Gastrocnemius medialis (tissue), 4 donors: Measurements from ENCODE around the gene PTPRN2. TPM values are rescaled to one million over a fixed set of nuclear protein-coding genes. Genes with fewer than 3 reads are reported as not detected.

Source experiments
- ATAC-seq, 2 donors: fragments of 150-250 bp; one replicate each; pipeline ENCODE4 v1.9.1; 2016
- DNase-seq, 2 donors: peaks; one replicate each; pipeline ENCODE4 v3.0.0-alpha.2; 2019
- H3K27ac ChIP-seq, 4 donors: fragments of 200-600 bp; sonication (generic); 1 replicate in 1 of 4; 2 replicates in 3 of 4; pipeline ENCODE4 v1.5.1; 2016 to 2018; ENCODE audit warnings: mild to moderate bottlenecking in 2 of 4, moderate library complexity in 1 of 4
- H3K27me3 ChIP-seq, 3 donors: fragments of 200-600 bp; sonication (generic) in 2 of 3; 1 replicate in 1 of 3; 2 replicates in 2 of 3; pipeline versions ENCODE4 v1.5.1 to v1.6.0; 2016 to 2019; ENCODE audit warnings: mild to moderate bottlenecking in 1 of 3, moderate library complexity in 1 of 3
- H3K36me3 ChIP-seq, 2 donors: fragments of 200-600 bp; sonication (generic) in 1 of 2; one replicate each; pipeline ENCODE4 v1.5.1; 2017 to 2018
- H3K4me1 ChIP-seq, 2 donors: fragments of 200-600 bp; sonication (generic) in 1 of 2; one replicate each; pipeline ENCODE4 v1.5.1; 2016 to 2017; ENCODE audit warnings: mild to moderate bottlenecking in 2 of 2
- H3K4me3 ChIP-seq, 4 donors: fragments of 200-600 bp; sonication (generic) in 3 of 4; 1 replicate in 1 of 4; 2 replicates in 3 of 4; pipeline ENCODE4 v1.5.1; 2016 to 2019; ENCODE audit warnings: mild to moderate bottlenecking in 2 of 4
- H3K9me3 ChIP-seq, 3 donors: fragments of 200-600 bp; sonication (generic) in 2 of 3; 1 replicate in 1 of 3; 2 replicates in 2 of 3; pipeline ENCODE4 v1.5.1; 2016 to 2019
- CTCF ChIP-seq, 5 experiments: fragments of 450-650 bp in 3 of 5; fragments of 200-600 bp in 2 of 5; sonication (generic) in 2 of 5; IDR thresholded peaks in 4 of 5; conservative IDR thresholded peaks in 1 of 5; 1 replicate in 4 of 5; 2 replicates in 1 of 5; pipeline ENCODE4 v1.5.1; 2016 to 2019; ENCODE audit warnings: antibody characterized with exemption in 5 of 5, mild to moderate bottlenecking in 3 of 5, moderate library complexity in 3 of 5
- POLR2A ChIP-seq, 2 donors: fragments of 450-650 bp; IDR thresholded peaks; one replicate each; pipeline ENCODE4 v1.6.1; 2017; ENCODE audit warnings: antibody characterized with exemption in 2 of 2, mild to moderate bottlenecking in 2 of 2, moderate library complexity in 2 of 2
- in situ Hi-C, 4 donors: fragments of 200-750 bp; cut with MboI; loops; one replicate each; pipeline versions ENCODE4 v1.15.0 to v1.8.0; 2017; ENCODE audit warnings: low sequenced_read_pairs in 4 of 4
- intact Hi-C: fragments of 100-400 bp; cut with DNase I; formaldehyde crosslinking; loops from one replicate; pipeline ENCODE4 v1.15.1; 2023; ENCODE audit warnings: low total_unique reads
- total RNA-seq, 4 donors: library from RNA; depleted of rRNA; stranded (reverse); fragments of >200 nt; gene quantifications; one replicate each; pipeline versions ENCODE4 v1.1.0 to v1.2.3, GENCODE V29; 2016

PTPRN2 gene
- total RNA-seq, 4 donors from 2014 or later, result 0.66 to 0.85 (median 0.81) TPM

GRCh38 chr7:158116235-158116634 lies 471.4 kb downstream of the PTPRN2 start:
- Histone ChIP-seq H3K27ac (no peak overlapping the region), H3K27me3 (no peaks in the 10 kb centered on the region), H3K4me1 (no peaks in the 10 kb centered on the region), H3K9me3 (peaks cover 0 to 12% (median 0%) of the 10 kb centered on the region in 3 donors), H3K4me3 (no peak overlapping the region), H3K36me3 (no peaks in the 10 kb centered on the region)
- in situ Hi-C loops (no loop called here), intact Hi-C loops (no loop called here)
- DNase-seq (no peak), ATAC-seq (no peak)
- TF ChIP-seq POLR2A (IDR thresholded peaks at IDR 0.05) (no peak), CTCF (IDR thresholded peaks at IDR 0.05 in 4 of 5, conservative IDR thresholded peaks at IDR 0.05 in 1 of 5) (no peak)

GRCh38 chr7:158114056-158114850 lies 473.4 kb downstream of the PTPRN2 start:
- Histone ChIP-seq H3K9me3 (peaks cover 0 to 12% (median 0%) of the 10 kb centered on the region in 3 donors), H3K27me3 (no peaks in the 10 kb centered on the region), H3K36me3 (no peaks in the 10 kb centered on the region), H3K4me3 (no peak overlapping the region), H3K27ac (no peak overlapping the region), H3K4me1 (no peaks in the 10 kb centered on the region)
- intact Hi-C loops (no loop called here), in situ Hi-C loops (no loop called here)
- ATAC-seq (no peak), DNase-seq (no peak)
- TF ChIP-seq POLR2A (IDR thresholded peaks at IDR 0.05), result no peak
- TF ChIP-seq CTCF (IDR thresholded peaks at IDR 0.05 in 4 of 5, conservative IDR thresholded peaks at IDR 0.05 in 1 of 5), result no peak

GRCh38 chr7:158113321-158114025 lies 474.1 kb downstream of the PTPRN2 start:
- TF ChIP-seq POLR2A (IDR thresholded peaks at IDR 0.05) (no peak), CTCF (IDR thresholded peaks at IDR 0.05 in 4 of 5, conservative IDR thresholded peaks at IDR 0.05 in 1 of 5) (no peak)
- H3K4me3 ChIP-seq, result no peak overlapping the region
- H3K27ac ChIP-seq, result no peak overlapping the region
- peaks cover 0 to 10% (median 0%) of the 10 kb centered on the region in 3 donors for H3K9me3 ChIP-seq
- DNase-seq (no peak), ATAC-seq (no peak)
- in situ Hi-C loops (no loop called here), intact Hi-C loops (no loop called here)
- no peaks in the 10 kb centered on the region for H3K36me3 ChIP-seq
- no peaks in the 10 kb centered on the region for H3K4me1 ChIP-seq
- H3K27me3 ChIP-seq, result no peaks in the 10 kb centered on the region

- TF ChIP-seq CTCF (IDR thresholded peaks at IDR 0.05 in 4 of 5, conservative IDR thresholded peaks at IDR 0.05 in 1 of 5) (no peak), POLR2A (IDR thresholded peaks at IDR 0.05) (no peak)
- ATAC-seq (no peak), DNase-seq (no peak)
- in situ Hi-C loops, result no loop called here
- Histone ChIP-seq H3K4me3 (no peak overlapping the region), H3K27me3 (no peaks in the 10 kb centered on the region), H3K27ac (no peak overlapping the region), H3K36me3 (no peaks in the 10 kb centered on the region), H3K9me3 (peaks cover 0 to 9% (median 0%) of the 10 kb centered on the region in 3 donors), H3K4me1 (no peaks in the 10 kb centered on the region)
- intact Hi-C loops, result no loop called here
These were observed 474.9 kb downstream of the PTPRN2 start for GRCh38 chr7:158112571-158113320.
